Nephron (organoid): ENCODE results near the gene LINGO3.

Experiments
- H3K27ac Mint-ChIP-seq, 3 experiments: 2 replicates each; pipeline ENCODE4 v1.8.0; 2020; ENCODE audit warnings: mixed read lengths in 3 of 3, mild to moderate bottlenecking in 2 of 3, moderate library complexity in 1 of 3
- H3K27me3 Mint-ChIP-seq: 2 replicates; pipeline ENCODE4 v1.8.0; 2021; ENCODE audit warnings: low read depth, mild to moderate bottlenecking, moderate library complexity, mixed read lengths
- H3K36me3 Mint-ChIP-seq: 2 replicates; pipeline ENCODE4 v1.8.0; 2020; ENCODE audit warnings: low read depth, mixed read lengths
- H3K4me1 Mint-ChIP-seq: 2 replicates; pipeline ENCODE4 v1.8.0; 2020; ENCODE audit warnings: mixed read lengths
- H3K4me3 Mint-ChIP-seq, 3 experiments: 2 replicates each; pipeline ENCODE4 v1.8.0; 2020; ENCODE audit warnings: mild to moderate bottlenecking in 3 of 3, mixed read lengths in 3 of 3, moderate library complexity in 2 of 3
- H3K9me3 Mint-ChIP-seq: 2 replicates; pipeline ENCODE4 v1.8.0; 2020; ENCODE audit warnings: mixed read lengths
- CTCF ChIP-seq, 3 experiments: fragments of 200-600 bp; sonication (generic); IDR thresholded peaks; one replicate each; pipeline ENCODE4 v1.5.0; 2021; ENCODE audit warnings: antibody characterized with exemption in 3 of 3; ENCODE audit not compliant: unreplicated experiment in 3 of 3

LINGO3 gene

GRCh38 chr19:2280633-2281264 lies 27.2 kb downstream of the LINGO3 start:
- Mint-ChIP-seq H3K27ac (no peak overlapping the region), H3K9me3 (no peaks in the 10 kb centered on the region), H3K4me3 (no peak overlapping the region), H3K4me1 (no peaks in the 10 kb centered on the region), H3K27me3 (peaks cover 35% of the 10 kb centered on the region), H3K36me3 (peaks cover 3% of the 10 kb centered on the region)
- TF ChIP-seq CTCF (IDR thresholded peaks at IDR 0.05; ENCODE audit: unreplicated experiment in 3 of 3) = no peak

GRCh38 chr19:2278459-2279158 lies 29.3 kb downstream of the LINGO3 start:
- Mint-ChIP-seq H3K27me3 (peaks cover 23% of the 10 kb centered on the region), H3K4me1 (peaks cover 12% of the 10 kb centered on the region), H3K27ac (no peak overlapping the region), H3K9me3 (no peaks in the 10 kb centered on the region), H3K36me3 (peaks cover 15% of the 10 kb centered on the region), H3K4me3 (no peak overlapping the region)
- no peak for TF ChIP-seq CTCF (IDR thresholded peaks at IDR 0.05; ENCODE audit: unreplicated experiment in 3 of 3)

DNA sequence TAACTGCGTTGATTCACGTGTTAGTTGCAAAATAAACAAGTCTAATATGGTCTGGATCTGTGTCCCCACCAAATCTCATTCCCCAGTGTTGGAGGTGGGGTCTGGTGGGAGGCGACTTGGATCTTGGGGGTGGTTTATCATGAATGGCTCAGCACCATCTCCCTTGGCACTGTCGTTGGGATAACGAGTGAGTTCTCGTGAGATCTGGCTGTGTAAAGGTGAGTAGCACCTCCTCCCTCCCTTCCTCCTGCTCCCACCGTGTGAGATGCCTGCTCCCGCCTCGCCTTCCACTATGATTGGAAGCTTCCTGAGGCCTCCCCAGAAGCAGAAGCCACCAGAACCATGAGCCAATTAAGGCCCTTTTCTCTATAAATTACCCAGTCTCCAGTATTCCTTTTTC lies 30.8 kb downstream of the LINGO3 start:
- H3K27me3 Mint-ChIP-seq = peaks cover 11% of the 10 kb centered on the region
- H3K4me3 Mint-ChIP-seq = peak overlapping the region in 1 of 3 experiments; percentile 20
- H3K4me1 Mint-ChIP-seq = peaks cover 19% of the 10 kb centered on the region
- H3K9me3 Mint-ChIP-seq = no peaks in the 10 kb centered on the region
- H3K36me3 Mint-ChIP-seq = peaks cover 20% of the 10 kb centered on the region
- H3K27ac Mint-ChIP-seq = peak overlapping the region in 1 of 3 experiments; percentile 36
- no peak for TF ChIP-seq CTCF (IDR thresholded peaks at IDR 0.05; ENCODE audit: unreplicated experiment in 3 of 3)

GRCh38 chr19:2276429-2276986 lies 31.4 kb downstream of the LINGO3 start:
- peaks cover 5% of the 10 kb centered on the region for H3K27me3 Mint-ChIP-seq
- no peak for TF ChIP-seq CTCF (IDR thresholded peaks at IDR 0.05; ENCODE audit: unreplicated experiment in 3 of 3)
- H3K27ac Mint-ChIP-seq = no peak overlapping the region
- H3K4me1 Mint-ChIP-seq = peaks cover 24% of the 10 kb centered on the region
- H3K4me3 Mint-ChIP-seq = no peak overlapping the region
- H3K9me3 Mint-ChIP-seq = no peaks in the 10 kb centered on the region
- peaks cover 24% of the 10 kb centered on the region for H3K36me3 Mint-ChIP-seq

DNA sequence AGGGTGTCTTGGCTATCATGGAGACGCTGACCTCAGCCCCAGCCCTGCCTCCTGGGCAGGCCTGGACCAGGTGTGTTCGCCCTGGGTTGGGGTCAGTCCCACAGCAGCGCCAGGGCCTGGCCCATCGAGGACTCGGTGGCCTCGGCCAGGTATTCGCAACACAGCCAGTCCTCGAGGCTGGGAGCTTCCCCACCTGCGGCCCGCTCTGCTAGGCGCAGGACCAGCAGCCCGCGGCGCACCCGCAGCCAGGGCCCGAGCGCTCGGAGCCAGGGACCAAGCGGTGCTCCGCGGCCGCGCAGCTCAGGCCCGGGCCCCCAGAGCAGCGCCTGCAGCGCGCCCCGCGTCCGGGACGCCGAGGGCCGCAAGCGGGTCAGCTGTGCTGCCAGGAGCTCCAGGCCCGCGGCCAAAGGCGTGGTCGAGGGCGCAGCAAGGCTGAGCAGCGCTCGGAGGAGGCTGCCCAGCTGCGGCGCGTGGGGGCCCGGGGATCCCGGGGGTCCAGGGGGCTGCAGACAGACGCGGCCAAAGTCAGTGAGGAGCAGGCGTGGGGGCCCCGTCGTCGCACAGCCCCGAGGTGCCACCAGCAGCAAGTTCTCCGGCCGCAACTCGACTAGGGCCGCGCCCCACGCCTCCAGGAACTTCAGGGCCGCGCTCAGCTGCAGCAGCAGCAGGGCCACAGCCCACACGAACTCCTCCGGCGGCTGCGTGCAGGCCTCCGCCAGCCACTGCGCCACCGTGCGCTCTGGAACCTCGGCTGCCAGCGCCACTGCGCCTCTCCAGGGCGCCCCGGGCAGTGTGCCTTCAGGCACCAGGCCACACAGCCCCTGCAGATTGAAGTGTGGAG lies 32.1 kb downstream of the LINGO3 start:
- peaks cover 5% of the 10 kb centered on the region for H3K27me3 Mint-ChIP-seq
- no peak overlapping the region for H3K4me3 Mint-ChIP-seq
- TF ChIP-seq CTCF (IDR thresholded peaks at IDR 0.05; ENCODE audit: unreplicated experiment in 3 of 3) = no peak
- H3K9me3 Mint-ChIP-seq = no peaks in the 10 kb centered on the region
- peaks cover 26% of the 10 kb centered on the region for H3K4me1 Mint-ChIP-seq
- H3K27ac Mint-ChIP-seq = no peak overlapping the region
- H3K36me3 Mint-ChIP-seq = peaks cover 25% of the 10 kb centered on the region
